Keratinocyte (primary cell): ENCODE data around the gene KRTAP3-3. TPM values are rescaled to one million over a fixed set of nuclear protein-coding genes. Genes with fewer than 3 reads are reported as not detected.
"Not testable (repeated sequence)": the region's sequence is repeated elsewhere in the genome, so short reads cannot be mapped to it uniquely, and the experiment has no call there.

Source experiments
- DNase-seq: peaks from one replicate; pipeline ENCODE4 v3.0.0-alpha.2; 2011; ENCODE audit warnings: low read depth, missing footprints, low spot score
- FAIRE-seq: peaks from 2 replicates; lab custom pipeline; 2011; peaks lifted over from hg19 to GRCh38; lab: Jason Lieb, UNC
- H2AFZ ChIP-seq: 2 replicates; pipeline ENCODE4 v1.6.0; 2012; ENCODE audit warnings: low read length, control low read depth, inconsistent platforms; ENCODE audit not compliant: control insufficient read depth
- H3K27ac ChIP-seq: 2 replicates; pipeline ENCODE4 v1.5.1; 2011; ENCODE audit warnings: low read length; ENCODE audit not compliant: control insufficient read depth, insufficient read depth
- H3K27me3 ChIP-seq: 3 replicates; pipeline ENCODE4 v1.6.0; 2011; ENCODE audit warnings: low read length; ENCODE audit not compliant: control insufficient read depth, insufficient read depth; ENCODE audit errors: extremely low read depth
- H3K36me3 ChIP-seq, 2 experiments: 2 replicates in 1 of 2; 3 replicates in 1 of 2; pipeline ENCODE4 v1.5.1; 2011; ENCODE audit warnings: low read length in 2 of 2, mild to moderate bottlenecking in 1 of 2; ENCODE audit not compliant: control insufficient read depth in 2 of 2, insufficient read depth in 2 of 2; ENCODE audit errors: extremely low read depth in 1 of 2
- H3K4me1 ChIP-seq: 3 replicates; pipeline ENCODE4 v1.5.1; 2011; ENCODE audit warnings: low read length; ENCODE audit not compliant: control insufficient read depth, insufficient read depth; ENCODE audit errors: extremely low read depth
- H3K4me2 ChIP-seq: 3 replicates; pipeline ENCODE4 v1.6.0; 2011; ENCODE audit warnings: low read depth, low read length; ENCODE audit not compliant: control insufficient read depth, insufficient read depth; ENCODE audit errors: extremely low read depth
- H3K4me3 ChIP-seq, 3 experiments: fragments of 200-600 bp in 1 of 3; sonication (generic) in 1 of 3; 2 replicates in 2 of 3; 3 replicates in 1 of 3; pipeline ENCODE4 v1.5.1; 2011 to 2016; ENCODE audit warnings: low read length in 3 of 3, mild to moderate bottlenecking in 3 of 3, control low read depth in 2 of 3, inconsistent platforms in 1 of 3, low read depth in 1 of 3, mixed read lengths in 1 of 3, mixed run types in 1 of 3, moderate library complexity in 1 of 3; ENCODE audit not compliant: control insufficient read depth in 2 of 3, insufficient read depth in 2 of 3; ENCODE audit errors: extremely low read depth in 1 of 3
- H3K79me2 ChIP-seq: 2 replicates; pipeline ENCODE4 v1.6.0; 2012; ENCODE audit warnings: low read length; ENCODE audit not compliant: control insufficient read depth, insufficient read depth
- H3K9ac ChIP-seq: 3 replicates; pipeline ENCODE4 v1.6.0; 2011; ENCODE audit warnings: low read length; ENCODE audit not compliant: control insufficient read depth, insufficient read depth; ENCODE audit errors: extremely low read depth
- H3K9me1 ChIP-seq: 3 replicates; pipeline ENCODE4 v1.6.0; 2011; ENCODE audit warnings: low read length; ENCODE audit not compliant: control insufficient read depth, insufficient read depth; ENCODE audit errors: extremely low read depth
- H3K9me3 ChIP-seq: 2 replicates; pipeline ENCODE4 v1.5.1; 2012; ENCODE audit warnings: low read depth, low read length; ENCODE audit not compliant: control insufficient read depth
- H4K20me1 ChIP-seq: 3 replicates; pipeline ENCODE4 v1.6.0; 2011; ENCODE audit warnings: low read length; ENCODE audit not compliant: control insufficient read depth, insufficient read depth; ENCODE audit errors: extremely low read depth
- EZH2 ChIP-seq: IDR thresholded peaks from one replicate; pipeline ENCODE4 v1.6.1; 2012; ENCODE audit warnings: inconsistent platforms, mild to moderate bottlenecking, low read length, moderate library complexity
- dilution Hi-C: fragments of 300-500 bp; cut with MboI; formaldehyde crosslinking; loops from one replicate; pipeline ENCODE4 v1.7.0; 2020; ENCODE audit warnings: low sequenced_read_pairs; ENCODE audit not compliant: extremely low pct_ligation_motif_present
- polyA plus RNA-seq, 5 experiments: library from polyadenylated mRNA; depleted of rRNA in 3 of 5; stranded (reverse) in 3 of 5; stranded (forward) in 1 of 5; unstranded in 1 of 5; fragments of >200 nt; gene quantifications; 1 replicate in 1 of 5; 2 replicates in 3 of 5; 3 replicates in 1 of 5; pipeline versions ENCODE4 v1.2.1 to v1.2.3, GENCODE V29; 2011 to 2012; ENCODE audit warnings: missing spikeins in 2 of 5, low read depth in 1 of 5, low replicate concordance in 1 of 5
- TF ChIP-seq, protein P1 (sequence below), 3 experiments: IDR thresholded peaks in 1 of 3; conservative IDR thresholded peaks in 1 of 3; optimal IDR thresholded peaks in 1 of 3; 2 replicates in 2 of 3; 3 replicates in 1 of 3; pipeline versions ENCODE3 to v1.5.1; 2011; ENCODE audit warnings: low read length in 3 of 3, mild to moderate bottlenecking in 3 of 3, moderate library complexity in 2 of 3, control low read depth in 1 of 3, inconsistent platforms in 1 of 3; ENCODE audit not compliant: insufficient read depth in 2 of 3; ENCODE audit errors: extremely low read depth in 1 of 3

KRTAP3-3 gene
- polyA plus RNA-seq, 1 donor (not counting 4 experiments of a cell fraction or from before 2014, with no cell fraction given) = not detected

DNA sequence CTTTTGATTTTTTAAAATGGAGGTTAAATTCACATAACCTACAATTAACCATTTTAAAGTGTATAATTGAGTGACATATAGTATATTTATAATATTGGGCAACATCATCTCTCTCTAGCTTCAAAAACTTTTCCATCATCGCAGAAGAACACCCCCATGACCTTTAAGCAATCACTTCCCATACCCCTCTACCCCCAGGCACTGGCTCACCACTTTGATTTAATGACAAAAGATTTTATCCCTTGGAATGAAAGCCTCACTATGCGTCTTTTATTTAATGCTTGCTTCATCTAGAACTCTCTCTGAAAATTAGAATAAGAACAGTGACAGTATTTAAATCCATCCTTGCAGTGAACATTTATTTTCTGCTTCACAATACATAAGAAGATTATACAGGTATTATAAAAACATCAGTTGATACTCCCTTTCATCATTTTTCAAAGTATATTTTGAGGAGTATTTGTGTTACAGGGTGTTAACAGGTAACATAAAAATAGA, 43.9 kb upstream of the KRTAP3-3 start:
- DNase-seq = no peak
- H3K27ac ChIP-seq = no peak overlapping the region
- H3K9me1 ChIP-seq = no peaks in the 10 kb centered on the region
- no peaks in the 10 kb centered on the region for H3K36me3 ChIP-seq
- no peaks in the 10 kb centered on the region for H3K79me2 ChIP-seq
- no peak for TF ChIP-seq EZH2
- TF ChIP-seq, protein P1, sequence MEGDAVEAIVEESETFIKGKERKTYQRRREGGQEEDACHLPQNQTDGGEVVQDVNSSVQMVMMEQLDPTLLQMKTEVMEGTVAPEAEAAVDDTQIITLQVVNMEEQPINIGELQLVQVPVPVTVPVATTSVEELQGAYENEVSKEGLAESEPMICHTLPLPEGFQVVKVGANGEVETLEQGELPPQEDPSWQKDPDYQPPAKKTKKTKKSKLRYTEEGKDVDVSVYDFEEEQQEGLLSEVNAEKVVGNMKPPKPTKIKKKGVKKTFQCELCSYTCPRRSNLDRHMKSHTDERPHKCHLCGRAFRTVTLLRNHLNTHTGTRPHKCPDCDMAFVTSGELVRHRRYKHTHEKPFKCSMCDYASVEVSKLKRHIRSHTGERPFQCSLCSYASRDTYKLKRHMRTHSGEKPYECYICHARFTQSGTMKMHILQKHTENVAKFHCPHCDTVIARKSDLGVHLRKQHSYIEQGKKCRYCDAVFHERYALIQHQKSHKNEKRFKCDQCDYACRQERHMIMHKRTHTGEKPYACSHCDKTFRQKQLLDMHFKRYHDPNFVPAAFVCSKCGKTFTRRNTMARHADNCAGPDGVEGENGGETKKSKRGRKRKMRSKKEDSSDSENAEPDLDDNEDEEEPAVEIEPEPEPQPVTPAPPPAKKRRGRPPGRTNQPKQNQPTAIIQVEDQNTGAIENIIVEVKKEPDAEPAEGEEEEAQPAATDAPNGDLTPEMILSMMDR (optimal IDR thresholded peaks at IDR 0.05 in 1 of 3, IDR thresholded peaks at IDR 0.05 in 1 of 3, conservative IDR thresholded peaks at IDR 0.05 in 1 of 3; ENCODE audit: extremely low read depth in 1 of 3, insufficient read depth in 2 of 3, low read length in 3 of 3) = no peak
- H3K9me3 ChIP-seq = no peaks in the 10 kb centered on the region
- no peaks in the 10 kb centered on the region for H3K4me1 ChIP-seq
- no peak for FAIRE-seq
- H2AFZ ChIP-seq = no peak overlapping the region
- dilution Hi-C loops = no loop called here
- no peak overlapping the region for H3K9ac ChIP-seq
- no peak overlapping the region for H3K4me3 ChIP-seq
- no peaks in the 10 kb centered on the region for H4K20me1 ChIP-seq
- H3K4me2 ChIP-seq = no peak overlapping the region
- no peaks in the 10 kb centered on the region for H3K27me3 ChIP-seq

DNA sequence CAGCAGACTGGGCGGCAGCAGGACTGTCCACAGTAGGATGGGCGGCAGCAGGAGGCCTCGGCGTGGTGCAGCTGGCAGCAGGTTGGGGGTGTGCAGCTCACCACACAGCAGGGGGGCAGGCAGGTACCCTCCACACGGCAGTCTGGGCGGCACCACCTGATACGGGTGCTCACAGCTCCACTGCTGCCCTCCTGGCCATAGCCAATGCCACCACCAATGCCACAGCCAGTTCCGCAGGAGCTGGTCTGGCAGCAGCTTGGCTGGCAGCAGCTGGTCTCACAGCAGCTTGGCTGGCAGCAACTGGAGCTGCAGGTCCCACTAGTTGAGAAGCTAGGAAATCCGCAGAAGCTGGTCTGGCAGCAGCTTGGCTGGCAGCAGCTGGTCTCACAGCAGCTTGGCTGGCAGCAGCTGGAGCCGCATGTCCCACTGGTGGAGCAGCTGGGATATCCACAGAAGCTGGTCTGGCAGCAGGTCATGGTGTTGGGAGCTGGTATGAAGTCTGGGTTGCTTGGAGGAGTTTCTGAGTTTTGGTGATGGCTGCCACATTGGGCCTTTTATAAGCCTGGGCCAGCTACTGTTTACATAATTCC, 40.5 kb upstream of the KRTAP3-3 start, which contains the start of gene KRTAP1-3:
Gene KRTAP1-3, minus strand, starts transcription at position 529 of the 590 bp plus-strand sequence. Its CDS starts 53 bp downstream, at position 476.
- H3K9ac ChIP-seq, H3K4me2 ChIP-seq, H3K9me1 ChIP-seq, H3K27ac ChIP-seq, dilution Hi-C loops, H3K9me3 ChIP-seq, H4K20me1 ChIP-seq, H2AFZ ChIP-seq, H3K79me2 ChIP-seq, H3K27me3 ChIP-seq, H3K4me3 ChIP-seq, H3K4me1 ChIP-seq, H3K36me3 ChIP-seq, DNase-seq, FAIRE-seq: not testable (repeated sequence)
